ENCODE data around the gene RBBP9.

DNA sequence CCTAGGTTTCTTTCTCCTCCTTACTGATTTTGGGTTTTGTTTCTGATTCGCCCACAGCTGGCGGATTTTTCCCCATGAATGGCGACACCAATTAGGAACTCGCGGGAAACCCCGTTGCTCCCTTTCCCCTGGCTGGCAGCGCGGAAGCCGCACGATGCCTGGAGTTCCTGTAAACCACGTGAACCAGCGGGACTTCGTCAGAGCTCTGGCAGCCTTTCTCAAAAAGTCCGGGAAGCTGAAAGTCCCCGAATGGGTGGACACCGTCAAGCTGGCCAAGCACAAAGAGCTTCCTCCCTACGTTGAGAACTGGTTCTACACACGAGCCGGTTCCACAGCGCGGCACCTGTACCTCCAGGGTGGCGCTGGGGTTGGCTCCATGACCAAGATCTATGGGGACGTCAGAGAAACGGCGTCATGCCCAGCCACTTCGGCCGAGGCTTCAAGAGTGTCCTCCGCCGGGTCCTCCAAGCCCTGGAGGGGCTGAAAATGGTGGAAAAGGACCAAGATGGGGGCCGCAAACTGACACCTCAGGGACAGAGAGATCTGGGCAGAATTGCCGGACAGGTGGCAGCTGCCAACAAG lies 7.5 kb upstream of the RBBP9 start:
- TF ChIP-seq, protein P1, sequence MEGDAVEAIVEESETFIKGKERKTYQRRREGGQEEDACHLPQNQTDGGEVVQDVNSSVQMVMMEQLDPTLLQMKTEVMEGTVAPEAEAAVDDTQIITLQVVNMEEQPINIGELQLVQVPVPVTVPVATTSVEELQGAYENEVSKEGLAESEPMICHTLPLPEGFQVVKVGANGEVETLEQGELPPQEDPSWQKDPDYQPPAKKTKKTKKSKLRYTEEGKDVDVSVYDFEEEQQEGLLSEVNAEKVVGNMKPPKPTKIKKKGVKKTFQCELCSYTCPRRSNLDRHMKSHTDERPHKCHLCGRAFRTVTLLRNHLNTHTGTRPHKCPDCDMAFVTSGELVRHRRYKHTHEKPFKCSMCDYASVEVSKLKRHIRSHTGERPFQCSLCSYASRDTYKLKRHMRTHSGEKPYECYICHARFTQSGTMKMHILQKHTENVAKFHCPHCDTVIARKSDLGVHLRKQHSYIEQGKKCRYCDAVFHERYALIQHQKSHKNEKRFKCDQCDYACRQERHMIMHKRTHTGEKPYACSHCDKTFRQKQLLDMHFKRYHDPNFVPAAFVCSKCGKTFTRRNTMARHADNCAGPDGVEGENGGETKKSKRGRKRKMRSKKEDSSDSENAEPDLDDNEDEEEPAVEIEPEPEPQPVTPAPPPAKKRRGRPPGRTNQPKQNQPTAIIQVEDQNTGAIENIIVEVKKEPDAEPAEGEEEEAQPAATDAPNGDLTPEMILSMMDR (conservative IDR thresholded peaks at IDR 0.05; ENCODE audit: low read length): no peak
- TF ChIP-seq EZH2phosphoT487 (IDR thresholded peaks at IDR 0.05; ENCODE audit: borderline replicate concordance, low read depth, low read length): no peak
